T-helper 1 cell treated with Interleukin-12 subunit alpha and Interleukin-12 subunit beta and Interleukin-4 antibody, amounts not matched to agents 30 ng/mL and 1 ng/mL, for 36 hours (primary cell): ENCODE data around the gene NCAN. TPM values are rescaled to one million over a fixed set of nuclear protein-coding genes. Genes with fewer than 3 reads are reported as not detected.

ENCODE experiments used
- intact Hi-C: fragments of 100-400 bp; cut with micrococcal nuclease; formaldehyde crosslinking; loops from one replicate; pipeline ENCODE4 v1.15.1; 2024
- total RNA-seq: library from RNA; stranded (reverse); gene quantifications from 2 replicates; pipeline ENCODE4 v1.2.3, GENCODE V29; 2022

Gene NCAN
- total RNA-seq, 1 donor from 2014 or later, result 0.05 TPM

DNA sequence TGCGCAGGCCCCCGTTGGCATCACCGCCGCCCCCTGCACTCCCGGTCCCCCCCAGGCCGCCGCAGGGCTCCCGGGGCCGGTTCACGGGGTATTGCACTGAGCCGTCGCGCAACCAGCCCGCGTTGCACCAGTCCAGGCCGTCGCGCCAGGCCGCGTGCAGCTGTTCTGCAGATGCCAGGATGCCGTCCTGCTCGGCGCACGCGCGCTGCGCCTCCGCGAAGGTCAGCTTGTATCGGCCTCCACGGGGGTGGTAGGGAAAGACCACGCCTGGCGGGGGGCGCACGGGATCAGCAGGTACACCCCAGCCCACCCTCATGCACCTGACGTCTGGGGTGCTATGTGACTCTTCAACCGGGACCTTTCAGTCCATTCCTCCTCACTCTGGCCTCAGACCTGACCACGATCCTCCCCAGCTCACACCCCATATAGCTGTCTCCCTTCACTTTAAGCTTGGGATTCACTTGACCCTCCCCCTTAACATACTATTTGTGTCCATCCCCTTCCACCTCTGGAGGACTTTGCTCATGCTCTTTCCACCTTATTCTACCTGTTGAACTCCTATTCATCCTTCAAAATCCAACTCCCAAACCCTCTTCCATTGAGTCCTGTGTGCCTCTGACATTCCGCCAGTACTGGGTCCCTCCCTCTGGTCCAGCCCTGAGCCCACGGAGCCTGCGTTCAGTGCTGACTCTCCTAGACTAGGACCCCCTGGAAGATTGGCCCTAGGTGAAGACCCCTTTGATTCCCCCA lies 47.0 kb downstream of the NCAN start:
- intact Hi-C loops, result loop anchor here (1.0 kb wide), 1 partner anchor 39 kb away; no protein-coding TSS in a partner anchor

DNA sequence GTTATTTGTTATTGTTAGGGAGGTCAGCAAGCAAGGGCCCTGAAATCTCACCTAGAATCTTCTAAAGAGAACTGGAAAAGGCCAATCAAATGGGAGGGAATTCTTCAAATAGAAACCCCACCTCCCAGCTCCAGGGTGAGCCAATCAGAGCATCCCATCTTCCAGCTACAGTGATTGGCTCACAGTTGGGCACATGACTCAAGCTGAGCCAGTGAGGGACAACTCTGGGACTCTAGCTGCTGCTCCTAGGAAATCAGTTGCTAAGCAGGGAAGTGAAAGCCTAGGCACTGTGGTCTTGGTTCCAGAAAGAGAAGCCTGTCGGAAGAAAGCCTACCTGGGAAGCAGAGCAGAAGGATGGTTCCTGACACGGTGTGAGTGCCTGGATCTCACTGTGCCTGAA lies 48.0 kb downstream of the NCAN start:
- intact Hi-C loops, result loop anchor here (1.0 kb wide), 1 partner anchor 40 kb away; no protein-coding TSS in a partner anchor

DNA sequence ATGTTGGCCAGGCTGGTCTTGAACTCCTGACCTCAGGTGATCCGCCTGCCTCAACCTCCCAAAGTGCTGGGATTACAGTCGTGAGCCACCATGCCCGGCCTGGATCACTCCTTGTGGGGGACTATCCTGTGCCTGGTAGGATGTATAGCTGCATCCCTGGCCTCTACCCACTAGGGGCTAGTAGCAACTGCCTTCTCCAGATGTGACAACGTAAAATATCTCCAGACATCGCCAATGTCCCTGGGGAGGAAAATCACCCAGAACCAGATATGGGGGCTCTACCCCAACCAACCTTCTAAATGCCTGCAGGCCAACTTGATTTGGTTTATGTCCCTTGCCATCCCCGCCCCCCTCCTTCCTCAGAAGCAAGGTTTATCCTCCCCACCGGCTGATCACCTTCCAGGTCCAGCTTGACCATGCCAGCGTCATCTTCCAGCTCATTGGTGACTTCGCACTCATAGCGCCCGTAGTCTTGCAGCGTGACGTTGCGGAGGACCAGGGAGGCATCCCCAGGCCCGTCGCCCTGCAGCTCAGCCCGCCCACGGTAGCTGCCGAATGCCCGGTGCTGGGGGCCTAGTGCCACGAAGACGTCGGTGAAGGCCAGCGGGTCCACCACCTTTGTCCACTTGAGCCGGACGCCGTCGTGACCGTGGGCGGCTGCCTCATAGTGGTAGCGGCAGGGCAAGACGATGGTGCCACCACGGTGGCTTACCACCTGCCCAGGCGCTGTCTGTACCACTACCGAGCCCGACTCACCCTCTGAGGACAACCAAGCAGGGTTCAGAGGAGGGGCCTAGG lies 48.9 kb downstream of the NCAN start:
- intact Hi-C loops, result no loop called here

DNA sequence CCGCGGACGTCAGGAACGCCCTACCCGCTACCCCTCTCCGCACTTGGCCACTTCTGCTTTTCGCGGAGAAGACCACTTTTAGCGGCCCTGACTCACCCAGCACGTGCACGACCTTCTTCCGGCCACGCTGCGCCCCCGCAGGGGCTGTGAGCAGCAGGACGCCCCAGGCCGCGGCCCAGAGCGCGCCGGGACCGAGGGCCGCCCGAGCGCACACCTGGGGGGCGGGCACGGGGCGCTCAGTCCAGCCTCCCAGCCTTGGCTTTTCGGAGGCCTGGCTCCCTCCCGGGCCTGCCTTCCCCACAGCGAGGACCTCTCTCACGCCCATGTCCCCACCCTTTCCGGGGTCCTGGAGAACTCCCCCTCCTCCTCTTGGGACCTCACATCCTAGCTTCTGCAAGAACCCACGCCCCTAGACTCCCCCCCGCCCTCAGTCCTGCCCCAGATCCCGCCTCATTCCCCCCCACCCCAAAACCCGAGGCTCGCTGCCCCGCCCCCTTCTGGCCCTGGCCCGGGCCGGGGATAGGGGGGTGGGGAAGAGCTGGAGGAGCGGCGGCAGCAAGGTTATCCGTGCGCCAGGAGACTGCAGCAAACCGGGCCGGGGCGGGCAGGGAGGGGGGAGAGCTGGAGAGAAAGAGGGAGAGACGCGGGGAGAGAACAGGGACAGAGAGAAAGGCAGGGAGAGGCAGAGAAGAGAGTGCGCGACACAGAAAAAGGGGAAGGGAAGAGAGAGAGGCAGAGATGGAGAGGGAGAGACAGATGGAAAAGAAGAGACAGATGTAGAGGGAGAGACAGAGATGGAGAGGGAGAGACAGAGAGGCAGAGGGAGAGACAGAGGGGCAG lies 49.8 kb downstream of the NCAN start:
- intact Hi-C loops, result no loop called here

DNA sequence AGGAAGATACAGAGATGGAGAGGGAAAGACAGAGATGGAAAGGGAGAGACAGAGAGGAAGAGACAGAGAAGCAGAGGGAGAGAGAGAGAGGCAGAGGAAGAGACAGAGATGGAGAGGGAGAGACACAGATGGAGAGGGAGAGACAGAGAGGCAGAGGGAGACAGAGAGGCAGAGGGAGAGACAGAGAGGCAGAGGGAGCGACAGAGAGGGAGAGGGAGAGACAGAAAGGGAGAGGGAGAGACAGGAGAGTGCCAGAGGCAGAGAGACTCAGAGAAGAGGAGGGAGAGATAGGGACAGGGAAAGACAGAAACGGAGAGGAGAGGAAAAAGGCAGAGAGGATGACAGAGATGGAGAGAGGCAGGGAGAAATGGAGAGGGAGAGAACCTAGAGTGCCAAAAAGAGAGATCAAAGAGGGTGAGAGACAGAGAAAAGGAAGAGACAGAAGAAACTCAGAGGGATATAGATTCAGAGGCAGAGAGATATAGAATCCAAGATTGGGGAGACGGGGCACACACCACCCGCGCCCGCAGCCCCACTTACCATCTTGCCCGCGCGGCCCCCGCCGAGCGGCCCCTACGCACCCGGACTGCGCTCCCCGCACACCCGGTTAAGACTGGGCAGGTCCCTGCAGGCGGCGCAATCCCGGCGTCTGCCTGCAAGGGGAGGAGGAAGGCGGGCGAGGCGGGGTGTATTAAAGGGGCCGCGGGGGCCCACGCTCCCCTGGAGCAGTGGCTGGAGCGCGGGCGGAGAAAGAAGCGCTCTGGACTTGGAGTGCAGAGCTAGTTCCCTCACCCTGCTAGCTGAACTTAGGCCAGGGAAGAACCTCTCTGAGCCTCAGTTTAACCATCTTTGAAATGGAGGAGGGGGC lies 50.7 kb downstream of the NCAN start:
- intact Hi-C loops, result no loop called here

DNA sequence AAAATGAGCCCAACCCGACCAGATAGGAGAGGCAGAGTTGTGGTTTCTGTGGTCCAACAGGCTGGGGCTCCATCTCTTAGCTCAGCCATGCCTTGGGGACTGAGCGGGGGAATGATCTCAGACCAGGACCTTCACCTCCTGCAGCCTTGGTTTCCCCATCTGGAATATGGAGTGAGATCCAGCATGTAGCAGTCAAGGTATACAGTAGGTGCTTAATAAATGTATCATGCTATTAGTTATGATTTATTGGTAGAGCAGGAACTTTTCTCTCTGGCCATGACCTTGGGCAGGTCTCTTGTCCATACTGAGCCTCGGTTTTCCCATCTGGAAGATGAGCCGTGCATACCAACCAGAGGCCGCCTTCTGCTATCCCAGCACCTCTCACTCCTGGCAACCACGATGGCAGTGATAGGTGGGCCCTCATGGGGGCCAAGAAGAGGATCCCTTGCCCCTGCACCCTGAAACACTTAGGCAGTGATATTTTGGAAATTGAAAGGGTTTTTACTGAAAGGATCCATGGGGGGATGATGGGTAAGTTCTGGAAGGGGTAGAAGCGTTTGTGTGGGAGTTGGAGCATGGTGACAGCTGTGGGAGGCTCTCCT lies 52.2 kb downstream of the NCAN start:
- intact Hi-C loops, result no loop called here

DNA sequence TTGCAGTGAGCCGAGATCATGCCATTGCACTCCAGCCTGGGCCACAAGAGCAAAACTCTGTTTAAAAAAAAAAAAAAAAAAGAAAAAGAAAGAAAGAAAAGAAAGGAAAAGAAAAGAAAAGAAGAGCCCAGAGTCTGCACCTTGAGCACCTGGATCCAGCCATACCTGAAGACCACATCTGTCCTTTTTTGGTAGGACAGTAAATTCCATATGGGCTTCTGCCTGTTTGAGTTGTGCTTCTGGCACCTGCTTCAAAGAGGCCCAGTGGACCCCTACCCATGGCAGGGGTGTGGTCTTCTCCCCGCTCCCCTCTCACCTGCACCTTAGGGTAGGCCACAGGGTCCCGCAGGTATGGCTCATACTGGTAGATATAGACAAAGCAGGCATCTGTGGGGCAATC lies 55.5 kb downstream of the NCAN start:
- intact Hi-C loops, result no loop called here

DNA sequence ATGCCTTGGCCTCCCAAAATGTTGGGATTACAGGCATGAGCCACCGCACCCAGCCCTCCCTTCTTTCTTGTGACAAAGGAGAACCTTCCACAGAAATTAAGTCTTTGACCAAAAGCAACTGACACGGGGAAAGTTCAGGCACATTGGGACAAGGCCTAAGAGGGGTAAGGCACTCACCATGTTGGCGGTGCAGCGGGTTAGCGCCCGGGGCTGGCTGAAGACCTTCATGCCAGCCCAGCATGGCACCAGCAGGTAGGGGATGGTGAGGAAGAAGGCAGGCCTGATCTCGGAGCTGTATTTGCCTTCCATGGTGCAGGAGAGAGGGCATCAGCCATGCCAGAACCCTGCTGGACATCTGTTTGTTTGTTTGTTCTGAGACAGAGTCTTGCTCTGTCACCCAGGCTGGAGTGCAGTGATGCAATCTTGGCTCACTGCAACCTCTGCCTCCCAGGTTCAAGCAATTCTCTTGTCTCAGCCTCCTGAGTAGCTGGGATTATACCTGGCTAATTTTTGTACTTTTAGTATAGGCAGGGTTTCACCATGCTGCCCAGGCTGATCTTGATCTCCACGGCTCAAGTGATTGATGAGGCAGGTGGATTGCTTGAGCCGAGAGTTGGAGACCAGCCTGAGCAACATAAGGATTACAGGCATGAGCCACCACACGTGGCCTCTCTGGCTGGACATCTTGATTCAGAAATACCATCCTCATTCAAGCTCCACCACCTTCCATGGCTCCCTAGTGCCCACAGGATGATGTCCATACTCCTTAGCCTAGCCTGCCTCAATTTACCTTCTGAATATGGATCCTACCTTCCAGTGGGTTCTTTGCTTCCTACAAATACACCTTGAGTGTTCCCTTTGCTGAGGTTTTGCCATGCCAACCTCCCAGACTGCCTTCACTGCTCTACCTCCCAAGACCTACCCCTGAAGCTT lies 57.0 kb downstream of the NCAN start:
- intact Hi-C loops, result no loop called here

DNA sequence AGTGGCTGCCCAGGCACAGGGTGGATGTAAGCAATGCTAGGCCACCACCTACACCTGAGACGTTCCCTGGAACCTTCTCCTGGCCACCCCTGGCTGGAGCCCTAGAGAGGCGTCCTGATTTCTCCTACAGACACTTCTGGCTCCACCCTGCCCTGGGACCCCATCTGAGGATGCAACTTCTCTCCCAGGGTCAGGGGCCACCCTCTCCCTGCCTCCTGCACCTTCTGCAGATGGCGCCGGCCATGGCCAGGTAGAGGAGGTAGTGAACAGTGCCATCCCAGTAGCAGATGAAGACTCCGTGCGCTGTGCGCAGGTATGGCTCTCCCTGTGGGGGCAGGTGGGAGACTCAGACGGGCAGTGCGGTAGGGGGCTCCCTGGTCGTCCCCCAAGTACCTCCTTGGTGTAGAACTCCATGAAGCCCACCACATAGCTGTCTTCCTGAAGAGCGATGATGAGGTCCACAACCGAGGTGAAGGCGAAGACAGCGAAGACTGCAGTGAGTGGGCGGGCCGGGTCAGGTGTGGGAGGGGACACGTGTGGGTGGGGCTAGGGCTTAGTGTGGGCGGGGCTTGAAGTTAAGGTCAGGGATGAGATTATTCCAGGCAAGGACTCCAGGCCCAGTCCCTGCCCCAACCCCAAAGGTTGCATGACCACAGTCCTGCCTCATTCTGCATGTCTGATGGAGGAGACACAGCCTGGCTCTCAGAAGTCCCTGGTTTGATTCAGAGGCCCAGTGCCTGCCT lies 58.4 kb downstream of the NCAN start:
- intact Hi-C loops, result no loop called here

DNA sequence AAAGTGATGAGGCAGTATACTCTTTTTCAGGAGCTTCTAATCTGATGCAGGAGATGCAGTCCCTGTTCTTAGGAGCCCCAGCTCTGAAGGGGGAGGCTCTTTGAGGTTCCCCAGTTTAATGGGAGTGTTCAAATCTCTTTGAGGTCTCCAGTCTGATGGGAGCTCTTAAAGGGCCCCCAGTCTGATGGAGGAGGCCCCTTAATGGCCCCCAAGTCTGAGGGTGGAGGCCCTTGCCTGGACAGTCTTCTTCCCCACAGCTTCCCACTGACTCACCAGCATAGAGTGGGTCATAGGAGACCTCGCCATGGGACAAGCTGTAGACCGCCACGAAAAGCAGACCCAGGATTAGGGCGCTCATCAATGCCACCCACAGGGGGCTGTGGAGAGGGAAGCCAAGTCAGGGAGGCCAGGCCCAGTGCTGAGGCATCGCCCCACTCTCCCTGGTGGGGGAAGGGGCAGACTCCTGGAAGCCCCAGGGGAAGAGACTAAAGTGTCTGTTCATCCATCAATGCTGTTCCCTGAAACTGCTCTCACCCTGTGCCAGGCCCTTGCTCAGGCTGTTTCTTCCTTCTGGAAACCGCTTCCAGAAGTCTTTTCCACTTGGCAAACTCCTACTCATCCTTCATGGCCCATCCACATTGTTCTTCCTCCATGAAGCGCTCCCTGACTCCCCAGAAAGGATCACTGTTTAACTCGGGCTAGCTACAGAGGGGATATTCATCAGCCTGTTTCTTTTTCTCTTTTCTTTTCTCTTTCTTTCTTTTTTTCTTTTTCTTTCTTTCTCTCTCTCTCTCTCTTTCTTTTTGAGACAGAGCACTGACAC lies 59.2 kb downstream of the NCAN start:
- intact Hi-C loops, result no loop called here

DNA sequence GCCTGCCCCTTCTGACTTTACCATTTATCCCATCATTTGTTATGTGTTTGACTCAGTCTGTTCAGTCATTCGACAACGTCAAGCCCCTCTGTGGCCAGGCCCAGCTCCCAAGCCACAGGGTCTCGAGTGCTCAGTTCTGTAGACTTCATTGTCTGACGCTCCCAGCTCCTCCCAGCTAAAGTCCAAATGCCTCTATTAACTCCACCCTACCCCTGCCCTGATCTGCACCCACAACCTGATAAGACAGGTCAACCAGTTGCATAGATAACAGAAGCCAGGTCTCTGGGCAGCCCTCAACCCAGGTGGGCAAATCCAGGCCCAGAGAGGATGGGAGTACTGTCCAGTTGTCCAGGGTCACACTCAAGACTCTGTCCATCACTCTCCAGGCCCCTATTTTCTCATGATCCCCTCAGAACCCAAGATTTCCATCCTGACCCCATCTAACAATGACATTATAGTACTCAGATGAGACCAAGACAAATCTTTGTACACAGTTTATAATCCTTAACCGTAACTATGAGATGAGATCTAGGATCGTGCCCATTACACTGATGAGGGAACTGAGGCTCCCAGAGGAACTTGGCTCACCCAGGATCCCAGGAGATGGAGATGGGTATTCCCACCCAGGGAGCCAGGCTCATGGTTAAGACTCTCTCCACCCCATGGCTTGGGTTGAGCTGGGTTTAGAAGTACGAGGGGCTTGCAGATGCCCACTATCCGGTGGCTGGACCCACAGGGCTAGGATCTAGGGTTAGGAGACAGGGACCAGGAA lies 60.3 kb downstream of the NCAN start:
- intact Hi-C loops, result no loop called here

DNA sequence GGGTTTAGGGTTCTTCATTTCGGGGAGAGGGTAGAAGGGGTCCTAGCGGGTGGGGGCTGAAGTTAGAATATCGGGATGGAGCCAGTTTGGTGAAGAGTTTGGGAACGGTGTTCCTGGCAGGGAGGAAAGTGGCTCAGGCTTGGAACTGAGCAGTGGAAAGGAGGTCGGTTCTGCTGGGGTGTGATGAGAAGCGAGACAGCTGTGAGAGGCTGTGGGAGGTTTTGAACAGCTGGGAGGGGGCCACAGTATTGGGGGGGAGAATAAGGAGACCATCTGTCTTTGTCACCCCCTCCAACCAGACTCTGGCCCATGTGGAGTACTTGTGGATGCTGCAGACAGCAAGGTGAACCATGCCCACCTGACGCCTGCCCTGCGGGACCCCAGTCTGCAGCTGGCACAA lies 62.4 kb downstream of the NCAN start:
- intact Hi-C loops, result no loop called here

DNA sequence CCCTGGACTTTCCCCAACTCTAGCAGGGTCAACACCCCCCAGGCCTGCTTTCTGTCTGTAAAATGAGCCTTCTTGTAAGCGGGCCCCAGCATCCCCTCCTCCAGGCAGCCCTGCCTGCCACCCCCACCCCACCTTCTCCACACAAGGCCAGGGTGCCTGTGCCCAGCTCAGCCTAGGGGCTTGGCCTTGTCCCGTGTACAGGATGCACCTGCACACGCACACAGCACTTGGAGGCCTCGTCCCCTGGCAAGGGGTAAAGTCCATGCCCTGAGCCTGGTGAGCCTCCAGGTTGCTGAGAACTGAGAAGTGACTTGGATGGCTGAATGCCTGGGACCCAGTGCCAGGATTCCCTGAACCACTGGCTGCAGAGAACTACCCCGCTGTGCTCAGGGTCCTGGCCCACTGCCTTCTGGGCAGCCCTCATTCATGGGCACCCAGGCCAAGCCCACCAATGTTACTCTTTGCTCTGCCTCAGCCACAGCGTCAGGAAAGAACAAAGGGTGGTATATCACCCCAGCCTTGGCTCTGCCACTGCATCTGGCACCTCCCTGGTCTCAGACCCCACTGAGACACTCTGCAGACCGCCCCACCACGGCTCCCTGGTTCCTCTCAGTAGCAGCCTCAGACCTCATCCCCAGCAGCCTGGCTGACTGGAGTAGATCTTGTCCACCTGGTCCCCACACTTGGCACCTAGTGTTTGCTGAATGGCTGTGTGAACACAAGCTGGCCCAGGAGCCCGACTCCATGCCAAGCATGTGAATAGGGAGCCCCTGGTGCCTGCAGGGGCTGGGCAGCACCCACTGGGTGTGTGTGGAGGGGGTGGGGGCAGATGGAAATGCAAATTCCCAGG lies 63.2 kb downstream of the NCAN start:
- intact Hi-C loops, result no loop called here

DNA sequence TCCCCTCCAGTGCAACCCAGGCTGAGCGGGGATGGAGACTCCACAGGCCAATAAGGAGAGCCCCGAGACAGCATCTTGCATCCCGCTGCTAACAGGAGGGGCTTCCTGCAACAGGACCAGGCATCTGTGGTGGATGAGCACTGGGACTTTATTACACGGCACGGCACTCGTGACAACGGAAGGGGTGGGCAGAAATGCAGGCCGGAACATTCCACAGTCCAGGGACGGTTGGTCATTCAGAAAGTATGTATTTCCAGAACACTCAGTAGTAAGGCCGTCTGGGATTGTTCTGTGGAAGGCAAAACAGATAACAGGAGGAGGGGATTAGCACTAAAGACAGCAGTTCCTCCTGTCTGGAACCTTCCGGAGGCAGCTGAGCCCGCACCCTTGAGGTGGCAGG lies 64.6 kb downstream of the NCAN start:
- intact Hi-C loops, result no loop called here

DNA sequence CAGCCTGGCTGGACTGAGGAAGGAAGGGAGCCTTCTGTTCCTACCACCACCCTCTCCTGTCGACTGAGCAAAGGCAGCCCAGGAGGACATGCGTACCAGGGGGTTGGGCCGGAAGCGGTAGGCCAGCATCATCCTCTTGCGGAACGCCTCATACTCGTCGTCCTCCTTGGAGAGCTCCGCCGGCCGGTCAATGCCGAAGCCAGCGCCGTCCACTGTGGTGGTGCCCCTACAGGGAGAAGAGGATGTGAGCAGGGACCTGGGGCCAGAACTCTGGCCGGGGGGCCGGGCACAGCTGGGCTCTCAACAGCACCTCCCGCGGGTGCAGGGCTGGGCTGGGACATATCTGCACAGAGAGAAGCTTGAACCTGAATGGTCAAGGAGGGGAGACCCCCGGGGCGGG lies 65.1 kb downstream of the NCAN start:
- intact Hi-C loops, result no loop called here

DNA sequence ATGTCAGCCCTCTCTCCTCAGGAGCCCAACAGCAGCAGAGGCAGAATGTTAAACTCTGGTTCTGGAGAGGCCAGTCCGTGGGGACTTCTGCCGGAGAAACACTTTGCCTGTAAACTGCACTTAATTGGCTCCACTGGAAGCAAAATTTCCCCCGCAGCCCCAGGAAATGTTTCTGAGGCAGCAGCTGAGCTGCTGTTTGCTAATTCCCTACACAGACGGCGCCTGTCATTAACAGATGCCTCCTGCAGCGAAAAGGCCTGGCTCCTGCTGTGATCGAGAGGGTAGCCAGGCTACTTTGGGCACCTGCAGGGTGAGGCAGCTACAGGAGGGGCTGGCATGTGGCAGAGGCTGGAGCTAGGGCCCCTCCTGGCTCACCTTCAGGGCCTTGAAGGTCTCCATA lies 66.6 kb downstream of the NCAN start:
- intact Hi-C loops, result no loop called here
